ENCODE measurements around the gene CDKN3.
A peak's percentile ranks its signal among the peaks of the same experiment; 100 is the strongest.
"Not testable (repeated sequence)": the region's sequence is repeated elsewhere in the genome, so short reads cannot be mapped to it uniquely, and the experiment has no call there.

CDKN3 gene

GRCh38 chr14:54425068-54425467 lies 28.3 kb downstream of the CDKN3 start:
- no peak for DNase-seq

- no peak for DNase-seq
Measured at GRCh38 chr14:54425537-54426274, 28.9 kb downstream of the CDKN3 start.

GRCh38 chr14:54427871-54428270 lies 31.1 kb downstream of the CDKN3 start:
- DNase-seq: no peak

- DNase-seq: no peak
Measured at GRCh38 chr14:54428527-54428926, 31.7 kb downstream of the CDKN3 start.

GRCh38 chr14:54435500-54435981 lies 38.7 kb downstream of the CDKN3 start:
- no peak for DNase-seq

- not testable (repeated sequence) for DNase-seq
Measured at GRCh38 chr14:54437954-54438353, 41.1 kb downstream of the CDKN3 start.

- no peak for DNase-seq
Measured at GRCh38 chr14:54438703-54439102, 41.9 kb downstream of the CDKN3 start.

- no peak for DNase-seq
Measured at GRCh38 chr14:54440037-54440436, 43.2 kb downstream of the CDKN3 start.

- DNase-seq: no peak
Measured at GRCh38 chr14:54440476-54440872, 43.7 kb downstream of the CDKN3 start.

- peak; percentile 91 for DNase-seq
Measured at GRCh38 chr14:54440873-54441868, 44.4 kb downstream of the CDKN3 start, which contains the start of gene CNIH1. Gene CNIH1 (minus strand): TSS chr14:54441374. CDS start chr14:54441327, 47 bp downstream.

GRCh38 chr14:54442961-54443360 lies 46.2 kb downstream of the CDKN3 start:
- not testable (repeated sequence) for DNase-seq

- no peak for DNase-seq
Measured at GRCh38 chr14:54443981-54444380, 47.2 kb downstream of the CDKN3 start.

GRCh38 chr14:54444681-54445080 lies 47.9 kb downstream of the CDKN3 start:
- no peak for DNase-seq

- no peak for DNase-seq
Measured at GRCh38 chr14:54446161-54446693, 49.4 kb downstream of the CDKN3 start.

- no peak for DNase-seq
Measured at GRCh38 chr14:54447231-54447692, 50.5 kb downstream of the CDKN3 start.

GRCh38 chr14:54450535-54450934 lies 53.7 kb downstream of the CDKN3 start:
- DNase-seq: no peak

- DNase-seq: no peak
Measured at GRCh38 chr14:54451121-54451601, 54.4 kb downstream of the CDKN3 start.

GRCh38 chr14:54451961-54452360 lies 55.2 kb downstream of the CDKN3 start:
- no peak for DNase-seq

GRCh38 chr14:54453252-54453651 lies 56.4 kb downstream of the CDKN3 start:
- DNase-seq: no peak

GRCh38 chr14:54453990-54454389 lies 57.2 kb downstream of the CDKN3 start:
- not testable (repeated sequence) for DNase-seq

GRCh38 chr14:54455363-54455762 lies 58.6 kb downstream of the CDKN3 start:
- DNase-seq: no peak

- not testable (repeated sequence) for DNase-seq
Measured at GRCh38 chr14:54456820-54457608, 60.2 kb downstream of the CDKN3 start.
